HepG2 (cell line): Measurements from ENCODE around the gene LRRC63. TPM values are rescaled to one million over a fixed set of nuclear protein-coding genes. Genes with fewer than 3 reads are reported as not detected.

Experiments
- ATAD3A ChIP-seq: sonication (generic); formaldehyde crosslinking; IDR thresholded peaks from 2 replicates; pipeline ENCODE4 v1.4.0; 2020; ENCODE audit warnings: missing genetic modification reagents
- KDM2A ChIP-seq: sonication (generic); formaldehyde crosslinking; IDR thresholded peaks from 2 replicates; pipeline ENCODE4 v1.4.0; 2020; ENCODE audit warnings: low read depth, missing genetic modification reagents, borderline replicate concordance
- ZNF12 ChIP-seq: sonication (generic); formaldehyde crosslinking; IDR thresholded peaks from 2 replicates; pipeline ENCODE4 v1.5.0; 2020; ENCODE audit warnings: missing genetic modification reagents
- ZNF607 ChIP-seq: sonication (generic); formaldehyde crosslinking; IDR thresholded peaks from 2 replicates; pipeline ENCODE4 v1.5.1; 2020; ENCODE audit warnings: missing genetic modification reagents, mild to moderate bottlenecking, borderline replicate concordance
- polyA plus RNA-seq, 8 experiments: library from polyadenylated mRNA; depleted of rRNA in 3 of 8; stranded (reverse) in 7 of 8; unstranded in 1 of 8; fragments of >200 nt; fragmentation: Illumina TruSeq in 4 of 8; extraction: Trizol in 4 of 8; gene quantifications; 2 replicates each; pipeline versions ENCODE4 v1.2.1 to v1.2.3, GENCODE V29; 2011 to 2016; ENCODE audit warnings: low read depth in 4 of 8, missing spikeins in 1 of 8, mixed read lengths in 1 of 8; ENCODE audit not compliant: insufficient read depth in 1 of 8
- total RNA-seq, 5 experiments: library from RNA; depleted of rRNA; stranded (reverse); fragments of >200 nt; fragmentation: Illumina TruSeq; extraction: Trizol; gene quantifications; 2 replicates each; pipeline ENCODE4 v1.2.3, GENCODE V29; 2016; ENCODE audit warnings: low read depth in 1 of 5
- TF ChIP-seq, protein P1 (sequence below): sonication (generic); formaldehyde crosslinking; conservative IDR thresholded peaks from 2 replicates; pipeline ENCODE4 v1.8.1; 2023; ENCODE audit warnings: missing genetic modification reagents
- TF ChIP-seq, protein P2 (sequence below): sonication (generic); formaldehyde crosslinking; IDR thresholded peaks from 2 replicates; pipeline ENCODE4 v1.5.0; 2020; ENCODE audit warnings: mild to moderate bottlenecking, missing genetic modification reagents, borderline replicate concordance
- TF ChIP-seq, protein P3 (sequence below): sonication (generic); formaldehyde crosslinking; IDR thresholded peaks from 2 replicates; pipeline ENCODE4 v1.9.0; 2021; ENCODE audit warnings: mild to moderate bottlenecking, missing genetic modification reagents
- TF ChIP-seq, protein P4 (sequence below): sonication (generic); formaldehyde crosslinking; IDR thresholded peaks from 2 replicates; pipeline ENCODE4 v1.4.0; 2020; ENCODE audit warnings: missing genetic modification reagents

The LRRC63 gene
- total and polyA plus RNA-seq, 2 of the 13 experiments (the other 11 are each of a cell fraction or from before 2014, with no cell fraction given) = not detected

DNA sequence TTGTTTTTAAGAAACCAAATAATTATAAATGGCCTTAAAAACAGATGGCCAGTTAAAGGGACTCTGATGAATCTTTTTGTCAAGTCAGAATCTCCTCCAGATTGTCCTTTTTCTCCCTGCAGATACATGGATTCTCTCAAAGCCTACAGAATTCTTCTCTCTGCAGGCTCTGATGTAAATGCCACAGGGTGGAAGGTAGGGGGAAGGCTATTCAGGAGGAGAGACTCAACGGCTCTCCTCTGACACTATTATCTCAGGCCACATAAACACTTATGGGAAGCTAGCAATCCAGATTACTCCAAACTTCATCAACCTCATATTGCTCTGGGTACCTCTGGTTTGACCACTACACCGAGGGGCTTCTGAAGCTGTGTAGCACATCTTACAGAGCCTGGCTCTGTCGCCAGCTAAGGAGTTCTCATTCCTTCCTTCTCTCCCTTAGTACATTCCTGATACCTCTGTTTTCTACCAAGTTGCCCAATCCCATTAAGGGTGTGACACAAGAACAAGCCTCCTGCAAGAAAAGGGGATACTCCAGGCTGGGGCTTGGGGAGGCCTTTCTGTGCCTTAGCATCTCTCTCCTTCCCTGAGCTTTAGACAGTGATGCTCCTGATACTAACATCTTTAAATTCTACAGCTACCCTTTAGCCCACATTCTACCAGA is 44.6 kb upstream of the LRRC63 start (continued):
- TF ChIP-seq, protein P1, sequence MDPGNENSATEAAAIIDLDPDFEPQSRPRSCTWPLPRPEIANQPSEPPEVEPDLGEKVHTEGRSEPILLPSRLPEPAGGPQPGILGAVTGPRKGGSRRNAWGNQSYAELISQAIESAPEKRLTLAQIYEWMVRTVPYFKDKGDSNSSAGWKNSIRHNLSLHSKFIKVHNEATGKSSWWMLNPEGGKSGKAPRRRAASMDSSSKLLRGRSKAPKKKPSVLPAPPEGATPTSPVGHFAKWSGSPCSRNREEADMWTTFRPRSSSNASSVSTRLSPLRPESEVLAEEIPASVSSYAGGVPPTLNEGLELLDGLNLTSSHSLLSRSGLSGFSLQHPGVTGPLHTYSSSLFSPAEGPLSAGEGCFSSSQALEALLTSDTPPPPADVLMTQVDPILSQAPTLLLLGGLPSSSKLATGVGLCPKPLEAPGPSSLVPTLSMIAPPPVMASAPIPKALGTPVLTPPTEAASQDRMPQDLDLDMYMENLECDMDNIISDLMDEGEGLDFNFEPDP (CRISPR knock-in tag) = no peak
- TF ChIP-seq, protein P2, sequence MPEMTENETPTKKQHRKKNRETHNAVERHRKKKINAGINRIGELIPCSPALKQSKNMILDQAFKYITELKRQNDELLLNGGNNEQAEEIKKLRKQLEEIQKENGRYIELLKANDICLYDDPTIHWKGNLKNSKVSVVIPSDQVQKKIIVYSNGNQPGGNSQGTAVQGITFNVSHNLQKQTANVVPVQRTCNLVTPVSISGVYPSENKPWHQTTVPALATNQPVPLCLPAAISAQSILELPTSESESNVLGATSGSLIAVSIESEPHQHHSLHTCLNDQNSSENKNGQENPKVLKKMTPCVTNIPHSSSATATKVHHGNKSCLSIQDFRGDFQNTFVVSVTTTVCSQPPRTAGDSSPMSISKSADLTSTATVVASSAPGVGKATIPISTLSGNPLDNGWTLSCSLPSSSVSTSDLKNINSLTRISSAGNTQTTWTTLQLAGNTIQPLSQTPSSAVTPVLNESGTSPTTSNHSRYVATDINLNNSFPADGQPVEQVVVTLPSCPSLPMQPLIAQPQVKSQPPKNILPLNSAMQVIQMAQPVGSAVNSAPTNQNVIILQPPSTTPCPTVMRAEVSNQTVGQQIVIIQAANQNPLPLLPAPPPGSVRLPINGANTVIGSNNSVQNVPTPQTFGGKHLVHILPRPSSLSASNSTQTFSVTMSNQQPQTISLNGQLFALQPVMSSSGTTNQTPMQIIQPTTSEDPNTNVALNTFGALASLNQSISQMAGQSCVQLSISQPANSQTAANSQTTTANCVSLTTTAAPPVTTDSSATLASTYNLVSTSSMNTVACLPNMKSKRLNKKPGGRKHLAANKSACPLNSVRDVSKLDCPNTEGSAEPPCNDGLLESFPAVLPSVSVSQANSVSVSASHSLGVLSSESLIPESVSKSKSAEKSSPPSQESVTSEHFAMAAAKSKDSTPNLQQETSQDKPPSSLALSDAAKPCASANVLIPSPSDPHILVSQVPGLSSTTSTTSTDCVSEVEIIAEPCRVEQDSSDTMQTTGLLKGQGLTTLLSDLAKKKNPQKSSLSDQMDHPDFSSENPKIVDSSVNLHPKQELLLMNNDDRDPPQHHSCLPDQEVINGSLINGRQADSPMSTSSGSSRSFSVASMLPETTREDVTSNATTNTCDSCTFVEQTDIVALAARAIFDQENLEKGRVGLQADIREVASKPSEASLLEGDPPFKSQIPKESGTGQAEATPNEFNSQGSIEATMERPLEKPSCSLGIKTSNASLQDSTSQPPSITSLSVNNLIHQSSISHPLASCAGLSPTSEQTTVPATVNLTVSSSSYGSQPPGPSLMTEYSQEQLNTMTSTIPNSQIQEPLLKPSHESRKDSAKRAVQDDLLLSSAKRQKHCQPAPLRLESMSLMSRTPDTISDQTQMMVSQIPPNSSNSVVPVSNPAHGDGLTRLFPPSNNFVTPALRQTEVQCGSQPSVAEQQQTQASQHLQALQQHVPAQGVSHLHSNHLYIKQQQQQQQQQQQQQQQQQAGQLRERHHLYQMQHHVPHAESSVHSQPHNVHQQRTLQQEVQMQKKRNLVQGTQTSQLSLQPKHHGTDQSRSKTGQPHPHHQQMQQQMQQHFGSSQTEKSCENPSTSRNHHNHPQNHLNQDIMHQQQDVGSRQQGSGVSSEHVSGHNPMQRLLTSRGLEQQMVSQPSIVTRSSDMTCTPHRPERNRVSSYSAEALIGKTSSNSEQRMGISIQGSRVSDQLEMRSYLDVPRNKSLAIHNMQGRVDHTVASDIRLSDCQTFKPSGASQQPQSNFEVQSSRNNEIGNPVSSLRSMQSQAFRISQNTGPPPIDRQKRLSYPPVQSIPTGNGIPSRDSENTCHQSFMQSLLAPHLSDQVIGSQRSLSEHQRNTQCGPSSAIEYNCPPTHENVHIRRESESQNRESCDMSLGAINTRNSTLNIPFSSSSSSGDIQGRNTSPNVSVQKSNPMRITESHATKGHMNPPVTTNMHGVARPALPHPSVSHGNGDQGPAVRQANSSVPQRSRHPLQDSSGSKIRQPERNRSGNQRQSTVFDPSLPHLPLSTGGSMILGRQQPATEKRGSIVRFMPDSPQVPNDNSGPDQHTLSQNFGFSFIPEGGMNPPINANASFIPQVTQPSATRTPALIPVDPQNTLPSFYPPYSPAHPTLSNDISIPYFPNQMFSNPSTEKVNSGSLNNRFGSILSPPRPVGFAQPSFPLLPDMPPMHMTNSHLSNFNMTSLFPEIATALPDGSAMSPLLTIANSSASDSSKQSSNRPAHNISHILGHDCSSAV (CRISPR knock-in tag) = no peak
- TF ChIP-seq ZNF607 = no peak
- no peak for TF ChIP-seq KDM2A
- TF ChIP-seq ATAD3A (CRISPR knock-in tag) = no peak
- no peak for TF ChIP-seq ZNF12 (CRISPR knock-in tag)
- TF ChIP-seq, protein P3, sequence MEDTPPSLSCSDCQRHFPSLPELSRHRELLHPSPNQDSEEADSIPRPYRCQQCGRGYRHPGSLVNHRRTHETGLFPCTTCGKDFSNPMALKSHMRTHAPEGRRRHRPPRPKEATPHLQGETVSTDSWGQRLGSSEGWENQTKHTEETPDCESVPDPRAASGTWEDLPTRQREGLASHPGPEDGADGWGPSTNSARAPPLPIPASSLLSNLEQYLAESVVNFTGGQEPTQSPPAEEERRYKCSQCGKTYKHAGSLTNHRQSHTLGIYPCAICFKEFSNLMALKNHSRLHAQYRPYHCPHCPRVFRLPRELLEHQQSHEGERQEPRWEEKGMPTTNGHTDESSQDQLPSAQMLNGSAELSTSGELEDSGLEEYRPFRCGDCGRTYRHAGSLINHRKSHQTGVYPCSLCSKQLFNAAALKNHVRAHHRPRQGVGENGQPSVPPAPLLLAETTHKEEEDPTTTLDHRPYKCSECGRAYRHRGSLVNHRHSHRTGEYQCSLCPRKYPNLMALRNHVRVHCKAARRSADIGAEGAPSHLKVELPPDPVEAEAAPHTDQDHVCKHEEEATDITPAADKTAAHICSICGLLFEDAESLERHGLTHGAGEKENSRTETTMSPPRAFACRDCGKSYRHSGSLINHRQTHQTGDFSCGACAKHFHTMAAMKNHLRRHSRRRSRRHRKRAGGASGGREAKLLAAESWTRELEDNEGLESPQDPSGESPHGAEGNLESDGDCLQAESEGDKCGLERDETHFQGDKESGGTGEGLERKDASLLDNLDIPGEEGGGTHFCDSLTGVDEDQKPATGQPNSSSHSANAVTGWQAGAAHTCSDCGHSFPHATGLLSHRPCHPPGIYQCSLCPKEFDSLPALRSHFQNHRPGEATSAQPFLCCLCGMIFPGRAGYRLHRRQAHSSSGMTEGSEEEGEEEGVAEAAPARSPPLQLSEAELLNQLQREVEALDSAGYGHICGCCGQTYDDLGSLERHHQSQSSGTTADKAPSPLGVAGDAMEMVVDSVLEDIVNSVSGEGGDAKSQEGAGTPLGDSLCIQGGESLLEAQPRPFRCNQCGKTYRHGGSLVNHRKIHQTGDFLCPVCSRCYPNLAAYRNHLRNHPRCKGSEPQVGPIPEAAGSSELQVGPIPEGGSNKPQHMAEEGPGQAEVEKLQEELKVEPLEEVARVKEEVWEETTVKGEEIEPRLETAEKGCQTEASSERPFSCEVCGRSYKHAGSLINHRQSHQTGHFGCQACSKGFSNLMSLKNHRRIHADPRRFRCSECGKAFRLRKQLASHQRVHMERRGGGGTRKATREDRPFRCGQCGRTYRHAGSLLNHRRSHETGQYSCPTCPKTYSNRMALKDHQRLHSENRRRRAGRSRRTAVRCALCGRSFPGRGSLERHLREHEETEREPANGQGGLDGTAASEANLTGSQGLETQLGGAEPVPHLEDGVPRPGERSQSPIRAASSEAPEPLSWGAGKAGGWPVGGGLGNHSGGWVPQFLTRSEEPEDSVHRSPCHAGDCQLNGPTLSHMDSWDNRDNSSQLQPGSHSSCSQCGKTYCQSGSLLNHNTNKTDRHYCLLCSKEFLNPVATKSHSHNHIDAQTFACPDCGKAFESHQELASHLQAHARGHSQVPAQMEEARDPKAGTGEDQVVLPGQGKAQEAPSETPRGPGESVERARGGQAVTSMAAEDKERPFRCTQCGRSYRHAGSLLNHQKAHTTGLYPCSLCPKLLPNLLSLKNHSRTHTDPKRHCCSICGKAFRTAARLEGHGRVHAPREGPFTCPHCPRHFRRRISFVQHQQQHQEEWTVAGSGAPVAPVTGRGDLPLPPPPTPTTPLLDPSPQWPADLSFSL (CRISPR knock-in tag) = no peak
- TF ChIP-seq, protein P4, sequence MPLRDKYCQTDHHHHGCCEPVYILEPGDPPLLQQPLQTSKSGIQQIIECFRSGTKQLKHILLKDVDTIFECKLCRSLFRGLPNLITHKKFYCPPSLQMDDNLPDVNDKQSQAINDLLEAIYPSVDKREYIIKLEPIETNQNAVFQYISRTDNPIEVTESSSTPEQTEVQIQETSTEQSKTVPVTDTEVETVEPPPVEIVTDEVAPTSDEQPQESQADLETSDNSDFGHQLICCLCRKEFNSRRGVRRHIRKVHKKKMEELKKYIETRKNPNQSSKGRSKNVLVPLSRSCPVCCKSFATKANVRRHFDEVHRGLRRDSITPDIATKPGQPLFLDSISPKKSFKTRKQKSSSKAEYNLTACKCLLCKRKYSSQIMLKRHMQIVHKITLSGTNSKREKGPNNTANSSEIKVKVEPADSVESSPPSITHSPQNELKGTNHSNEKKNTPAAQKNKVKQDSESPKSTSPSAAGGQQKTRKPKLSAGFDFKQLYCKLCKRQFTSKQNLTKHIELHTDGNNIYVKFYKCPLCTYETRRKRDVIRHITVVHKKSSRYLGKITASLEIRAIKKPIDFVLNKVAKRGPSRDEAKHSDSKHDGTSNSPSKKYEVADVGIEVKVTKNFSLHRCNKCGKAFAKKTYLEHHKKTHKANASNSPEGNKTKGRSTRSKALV (CRISPR knock-in tag) = no peak
- TF ChIP-seq, all 625 proteins: peak for 0
